ENCODE data around the gene ADAR.

DNA sequence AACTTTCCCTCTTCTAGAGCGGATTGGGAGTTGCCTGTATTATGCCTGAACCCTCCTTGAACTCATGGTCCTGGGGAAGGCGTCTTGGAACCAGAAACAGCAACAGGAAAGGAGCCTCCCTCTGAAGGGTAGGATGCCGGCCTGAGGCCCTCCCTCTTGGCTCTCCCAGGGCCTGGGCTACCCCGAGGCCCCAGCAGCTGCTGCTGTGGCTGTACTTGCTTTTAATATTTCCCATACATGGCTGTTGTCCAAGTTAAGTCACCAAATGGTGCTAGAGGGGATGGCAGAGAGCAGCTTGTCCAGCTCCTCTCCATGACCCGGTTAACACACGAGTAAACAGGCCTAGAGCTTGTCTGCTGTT lies 29.9 kb downstream of the ADAR start:
- TF ChIP-seq, protein P1, sequence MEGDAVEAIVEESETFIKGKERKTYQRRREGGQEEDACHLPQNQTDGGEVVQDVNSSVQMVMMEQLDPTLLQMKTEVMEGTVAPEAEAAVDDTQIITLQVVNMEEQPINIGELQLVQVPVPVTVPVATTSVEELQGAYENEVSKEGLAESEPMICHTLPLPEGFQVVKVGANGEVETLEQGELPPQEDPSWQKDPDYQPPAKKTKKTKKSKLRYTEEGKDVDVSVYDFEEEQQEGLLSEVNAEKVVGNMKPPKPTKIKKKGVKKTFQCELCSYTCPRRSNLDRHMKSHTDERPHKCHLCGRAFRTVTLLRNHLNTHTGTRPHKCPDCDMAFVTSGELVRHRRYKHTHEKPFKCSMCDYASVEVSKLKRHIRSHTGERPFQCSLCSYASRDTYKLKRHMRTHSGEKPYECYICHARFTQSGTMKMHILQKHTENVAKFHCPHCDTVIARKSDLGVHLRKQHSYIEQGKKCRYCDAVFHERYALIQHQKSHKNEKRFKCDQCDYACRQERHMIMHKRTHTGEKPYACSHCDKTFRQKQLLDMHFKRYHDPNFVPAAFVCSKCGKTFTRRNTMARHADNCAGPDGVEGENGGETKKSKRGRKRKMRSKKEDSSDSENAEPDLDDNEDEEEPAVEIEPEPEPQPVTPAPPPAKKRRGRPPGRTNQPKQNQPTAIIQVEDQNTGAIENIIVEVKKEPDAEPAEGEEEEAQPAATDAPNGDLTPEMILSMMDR (conservative IDR thresholded peaks at IDR 0.05; ENCODE audit: low read depth, low read length): no peak
- TF ChIP-seq EZH2phosphoT487 (IDR thresholded peaks at IDR 0.05; ENCODE audit: borderline replicate concordance, low read length): no peak
- TF ChIP-seq EZH2 (IDR thresholded peaks at IDR 0.05; ENCODE audit: low read length, unreplicated experiment): no peak

All from PC-3 (cell line).